H1 (cell line): ENCODE data around the gene BTAF1.

Experiments
- EGR1 ChIP-seq: IDR thresholded peaks from 2 replicates; pipeline ENCODE4 v1.6.1; 2011; ENCODE audit warnings: low read depth, low read length, borderline replicate concordance
- EP300 ChIP-seq, 2 experiments: IDR thresholded peaks; 1 replicate in 1 of 2; 2 replicates in 1 of 2; pipeline ENCODE4 v1.6.1; 2011 to 2012; ENCODE audit warnings: low read depth in 2 of 2, low read length in 2 of 2, mild to moderate bottlenecking in 2 of 2, borderline replicate concordance in 1 of 2, inconsistent platforms in 1 of 2, moderate library complexity in 1 of 2
- KDM1A ChIP-seq: fragments of 200-600, 300-600 bp; sonication (generic); IDR thresholded peaks from 2 replicates; pipeline ENCODE4 v1.7.1; 2016; ENCODE audit warnings: mild to moderate bottlenecking, low read length, borderline replicate concordance
- POLR2A ChIP-seq, 2 experiments: IDR thresholded peaks; 1 replicate in 1 of 2; 2 replicates in 1 of 2; pipeline ENCODE4 v1.6.1; 2011; ENCODE audit warnings: low read depth in 2 of 2, low read length in 2 of 2, mild to moderate bottlenecking in 2 of 2; ENCODE audit errors: control extremely low read depth in 1 of 2
- SIN3A ChIP-seq, 2 experiments: IDR thresholded peaks in 1 of 2; conservative IDR thresholded peaks in 1 of 2; 2 replicates each; pipeline ENCODE4 v1.6.1; 2011 to 2012; ENCODE audit warnings: low read length in 2 of 2, improper control_type of control experiment in 1 of 2, low read depth in 1 of 2, mild to moderate bottlenecking in 1 of 2
- SP1 ChIP-seq: IDR thresholded peaks from 2 replicates; pipeline ENCODE4 v1.6.1; 2011; ENCODE audit warnings: low read depth, low read length
- TF ChIP-seq, protein P1 (sequence below), 3 experiments: IDR thresholded peaks; 1 replicate in 2 of 3; 2 replicates in 1 of 3; pipeline versions ENCODE4 v1.5.1 to v1.6.1; 2011; ENCODE audit warnings: low read length in 3 of 3, mild to moderate bottlenecking in 3 of 3, inconsistent platforms in 2 of 3, low read depth in 1 of 3, moderate library complexity in 1 of 3; ENCODE audit not compliant: insufficient read depth in 1 of 3; ENCODE audit errors: control extremely low read depth in 1 of 3
- TF ChIP-seq, protein P2 (sequence below): IDR thresholded peaks from 2 replicates; pipeline ENCODE4 v1.6.1; 2012; ENCODE audit warnings: inconsistent platforms
- TF ChIP-seq, protein P3 (sequence below): IDR thresholded peaks from 2 replicates; pipeline ENCODE4 v1.6.1; 2011; ENCODE audit warnings: low read depth, mild to moderate bottlenecking, low read length; ENCODE audit not compliant: insufficient read depth

- TF ChIP-seq, protein P1, sequence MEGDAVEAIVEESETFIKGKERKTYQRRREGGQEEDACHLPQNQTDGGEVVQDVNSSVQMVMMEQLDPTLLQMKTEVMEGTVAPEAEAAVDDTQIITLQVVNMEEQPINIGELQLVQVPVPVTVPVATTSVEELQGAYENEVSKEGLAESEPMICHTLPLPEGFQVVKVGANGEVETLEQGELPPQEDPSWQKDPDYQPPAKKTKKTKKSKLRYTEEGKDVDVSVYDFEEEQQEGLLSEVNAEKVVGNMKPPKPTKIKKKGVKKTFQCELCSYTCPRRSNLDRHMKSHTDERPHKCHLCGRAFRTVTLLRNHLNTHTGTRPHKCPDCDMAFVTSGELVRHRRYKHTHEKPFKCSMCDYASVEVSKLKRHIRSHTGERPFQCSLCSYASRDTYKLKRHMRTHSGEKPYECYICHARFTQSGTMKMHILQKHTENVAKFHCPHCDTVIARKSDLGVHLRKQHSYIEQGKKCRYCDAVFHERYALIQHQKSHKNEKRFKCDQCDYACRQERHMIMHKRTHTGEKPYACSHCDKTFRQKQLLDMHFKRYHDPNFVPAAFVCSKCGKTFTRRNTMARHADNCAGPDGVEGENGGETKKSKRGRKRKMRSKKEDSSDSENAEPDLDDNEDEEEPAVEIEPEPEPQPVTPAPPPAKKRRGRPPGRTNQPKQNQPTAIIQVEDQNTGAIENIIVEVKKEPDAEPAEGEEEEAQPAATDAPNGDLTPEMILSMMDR (IDR thresholded peaks at IDR 0.05; ENCODE audit: control extremely low read depth in 1 of 3, insufficient read depth in 1 of 3, low read depth in 1 of 3, low read length in 3 of 3): no peak
- TF ChIP-seq POLR2A (IDR thresholded peaks at IDR 0.05; ENCODE audit: control extremely low read depth in 1 of 2, low read depth in 2 of 2, low read length in 2 of 2) (no peak), EGR1 (no peak), EP300 (IDR thresholded peaks at IDR 0.05; ENCODE audit: borderline replicate concordance in 1 of 2, low read depth in 2 of 2, low read length in 2 of 2) (no peak), SIN3A (conservative IDR thresholded peaks at IDR 0.05 in 1 of 2, IDR thresholded peaks at IDR 0.05 in 1 of 2; ENCODE audit: low read depth in 1 of 2, low read length in 2 of 2) (no peak), KDM1A (no peak), SP1 (no peak)
- TF ChIP-seq, protein P2, sequence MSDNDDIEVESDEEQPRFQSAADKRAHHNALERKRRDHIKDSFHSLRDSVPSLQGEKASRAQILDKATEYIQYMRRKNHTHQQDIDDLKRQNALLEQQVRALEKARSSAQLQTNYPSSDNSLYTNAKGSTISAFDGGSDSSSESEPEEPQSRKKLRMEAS: no peak
- TF ChIP-seq, protein P3, sequence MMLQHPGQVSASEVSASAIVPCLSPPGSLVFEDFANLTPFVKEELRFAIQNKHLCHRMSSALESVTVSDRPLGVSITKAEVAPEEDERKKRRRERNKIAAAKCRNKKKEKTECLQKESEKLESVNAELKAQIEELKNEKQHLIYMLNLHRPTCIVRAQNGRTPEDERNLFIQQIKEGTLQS: no peak
Observed at GRCh38 chr10:92038949-92039348, 115.4 kb downstream of the BTAF1 start.
